HK-2 (cell line): ENCODE measurements around the gene SCLY.

Experiments
- DNase-seq: peaks from one replicate; pipeline ENCODE4 v3.0.0-alpha.2; 2018; ENCODE audit not compliant: unreplicated experiment

Gene SCLY

GRCh38 chr2:238140040-238140439, 79.2 kb downstream of the SCLY start:
- DNase-seq = no peak

GRCh38 chr2:238140721-238141540, 80.1 kb downstream of the SCLY start:
- DNase-seq = no peak

DNA sequence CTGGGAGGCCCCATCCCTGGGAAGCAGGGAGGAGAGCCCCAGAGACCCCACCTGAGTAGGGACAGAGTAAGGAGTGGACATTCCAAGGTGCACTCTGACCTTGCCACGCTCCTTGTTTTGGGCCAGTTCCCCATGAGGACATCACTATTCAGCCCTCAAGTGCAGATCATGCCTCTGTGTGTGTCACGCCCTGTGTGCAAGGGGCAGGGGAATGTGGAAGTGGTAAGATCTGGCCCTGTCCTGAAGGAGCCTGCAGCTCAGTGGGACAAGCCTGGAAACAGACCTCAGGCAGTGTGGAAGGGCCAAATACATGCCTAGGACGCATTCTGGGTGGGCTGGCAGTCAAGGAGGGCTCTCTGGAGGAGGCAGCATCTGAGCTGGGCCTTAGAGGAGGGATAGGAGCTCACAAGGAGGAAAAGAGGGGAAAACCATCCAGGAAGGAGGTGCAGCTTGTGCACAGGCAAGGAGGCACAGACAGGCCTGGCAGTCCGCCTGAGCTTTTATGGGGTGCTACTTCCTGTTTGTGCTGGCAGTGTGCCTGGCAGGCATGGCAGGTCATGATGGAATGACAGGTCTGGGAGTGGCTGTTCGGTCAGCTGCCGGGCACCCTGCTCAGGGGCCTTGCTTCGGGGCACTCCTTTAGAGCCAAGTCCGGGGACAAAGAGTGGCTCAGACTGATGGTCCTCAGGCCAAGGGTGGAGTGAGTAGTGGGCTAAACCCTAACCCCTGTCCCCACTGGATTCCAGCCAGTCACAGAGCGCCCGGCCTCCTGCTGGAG, 80.9 kb downstream of the SCLY start:
- peak; percentile 82 for DNase-seq

DNA sequence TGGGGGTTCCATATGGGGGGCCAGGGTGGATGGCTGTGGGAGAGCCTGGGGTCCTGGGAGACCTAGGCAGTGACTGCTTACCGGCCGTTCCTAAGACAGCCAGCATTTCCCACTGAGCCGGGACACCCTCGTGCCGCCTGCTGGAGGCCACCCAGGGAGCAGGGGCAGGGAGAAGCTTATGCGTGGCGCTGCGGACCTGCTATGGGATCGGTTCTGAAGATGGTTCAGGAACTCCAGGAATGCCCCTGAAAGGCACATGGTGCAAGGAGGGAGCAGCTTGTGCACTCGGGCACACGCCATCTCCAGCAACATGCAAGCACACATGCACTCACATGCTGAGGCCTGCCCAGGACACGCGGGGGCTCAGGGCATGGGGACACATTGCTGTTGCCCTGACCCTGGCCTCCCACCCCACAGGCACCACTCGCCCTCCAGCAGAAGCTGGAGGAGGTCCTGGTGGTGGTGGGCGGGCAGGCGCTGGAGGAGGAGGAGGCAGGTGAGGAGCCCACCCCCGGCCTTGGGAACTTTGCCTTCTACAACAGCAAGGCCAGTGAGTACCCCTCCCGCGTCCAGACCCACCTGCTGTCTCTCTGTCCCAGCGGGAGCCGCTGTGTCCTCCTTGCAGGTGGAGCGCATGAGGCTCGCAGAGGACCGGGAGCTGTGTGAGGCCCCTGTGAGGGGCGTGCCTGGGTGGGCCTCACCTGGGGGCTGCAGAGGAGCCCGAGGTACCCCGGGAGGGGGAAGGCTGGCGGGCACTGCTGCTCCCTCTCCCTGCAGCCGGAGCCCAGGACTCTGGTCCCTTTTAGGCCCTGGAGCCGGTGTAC, 81.8 kb downstream of the SCLY start:
- DNase-seq = peak; percentile 41

- DNase-seq = peak; percentile 86
These were observed 82.6 kb downstream of the SCLY start for GRCh38 chr2:238143239-238143951.

DNA sequence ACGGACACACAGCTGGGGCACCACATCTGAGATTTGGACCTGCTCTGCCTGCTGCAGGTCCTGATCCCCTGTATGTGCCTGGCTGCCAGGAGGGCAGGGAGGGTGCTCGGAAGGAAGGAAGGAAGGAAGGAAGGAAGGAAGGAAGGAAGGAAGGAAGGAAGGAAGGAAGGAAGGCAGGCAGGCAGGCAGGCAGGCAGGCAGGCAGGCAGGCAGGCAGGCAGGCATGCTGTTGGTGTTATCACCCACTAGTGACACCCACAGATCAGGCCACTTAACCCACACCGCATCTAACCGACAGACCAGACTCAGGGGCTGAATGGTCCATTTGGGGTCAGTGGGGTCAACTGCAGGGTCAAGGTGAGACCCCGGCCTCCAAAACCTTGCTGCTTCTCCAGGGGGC, 83.5 kb downstream of the SCLY start:
- no peak for DNase-seq

- no peak for DNase-seq
These were observed 84.2 kb downstream of the SCLY start for GRCh38 chr2:238145046-238145445.

DNA sequence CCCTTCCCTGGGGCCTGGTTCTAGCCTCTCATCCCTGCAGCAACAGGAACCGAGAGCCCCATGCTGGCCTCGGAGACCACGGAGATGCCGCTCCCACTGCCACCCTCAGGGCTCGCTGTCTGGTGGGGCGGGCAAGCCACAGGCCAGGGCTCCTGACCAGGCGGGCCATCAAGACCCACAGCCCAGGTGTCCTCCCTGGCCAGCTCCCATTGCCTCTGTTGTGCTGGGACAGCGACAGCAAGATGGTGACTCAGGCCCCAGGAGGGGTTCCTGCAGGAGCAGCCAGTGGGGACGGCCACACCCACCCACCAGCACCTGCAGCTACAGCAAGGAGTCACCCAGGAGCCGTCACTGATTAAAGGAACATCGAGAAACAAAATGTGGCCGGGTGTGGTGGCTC, 85.0 kb downstream of the SCLY start:
- DNase-seq = no peak

GRCh38 chr2:238146884-238147544, 86.2 kb downstream of the SCLY start:
- peak; percentile 28 for DNase-seq

GRCh38 chr2:238148981-238149380, 88.2 kb downstream of the SCLY start:
- DNase-seq = no peak
